A673 (cell line): ENCODE data around the gene CD244.

Experiments used
- CTCF ChIP-seq: fragments of 300-800, 200-600 bp; sonication (generic); conservative IDR thresholded peaks from 2 replicates; pipeline ENCODE4 v1.5.1; 2017; ENCODE audit warnings: low read depth, mild to moderate bottlenecking, antibody characterized with exemption, low read length, moderate library complexity, mixed read lengths
- EZH2 ChIP-seq: fragments of 200-600 bp; sonication (generic); IDR thresholded peaks from 2 replicates; pipeline ENCODE4 v1.6.1; 2017; ENCODE audit warnings: borderline replicate concordance, low read depth, mild to moderate bottlenecking, mixed read lengths, antibody characterized with exemption, low read length; ENCODE audit not compliant: poor library complexity, severe bottlenecking

DNA sequence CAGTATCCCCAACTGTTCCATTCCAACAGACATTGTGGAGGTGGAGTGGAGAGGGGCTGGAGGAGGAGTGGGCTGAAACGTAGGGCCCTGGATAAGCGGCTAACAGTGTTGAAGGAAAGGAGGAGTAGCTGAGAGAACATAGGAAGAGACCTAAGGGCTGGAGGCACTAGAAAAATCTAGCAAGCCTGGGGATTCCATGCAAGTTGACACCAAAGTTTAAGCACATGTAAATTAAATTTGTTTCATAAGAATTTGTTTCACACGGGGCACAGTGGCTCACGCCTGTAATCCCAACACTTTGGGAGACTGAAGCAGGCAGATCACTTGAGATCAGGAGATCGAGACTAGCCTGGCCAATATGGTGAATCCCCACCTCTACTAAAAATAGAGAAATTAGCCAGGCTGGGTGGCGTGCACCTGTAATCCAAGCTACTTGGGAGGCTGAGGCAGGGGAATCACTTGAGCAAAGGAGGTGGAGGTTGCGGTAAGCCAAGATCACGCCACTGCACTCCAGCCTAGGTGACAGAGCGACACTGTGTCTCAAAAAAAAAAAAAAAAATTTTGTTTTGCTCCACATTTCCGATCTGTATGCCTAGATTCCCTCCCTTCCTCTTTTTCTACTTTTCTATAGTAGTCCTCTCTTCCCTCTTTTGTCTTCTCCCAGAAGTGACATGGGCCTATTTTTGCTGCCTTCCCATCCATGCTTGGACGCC lies 530 bp upstream of the CD244 start:
- TF ChIP-seq EZH2 (no peak), CTCF (no peak)
